Retinal pigment epithelial cell (primary cell): ENCODE measurements around the gene KXD1.
"Not testable (repeated sequence)": the region's sequence is repeated elsewhere in the genome, so short reads cannot be mapped to it uniquely, and the experiment has no call there.

Experiments
- DNase-seq: peaks from one replicate; pipeline ENCODE4 v3.0.0-alpha.2; 2010; ENCODE audit warnings: low read depth
- H3K4me3 ChIP-seq: 2 replicates; pipeline ENCODE4 v1.5.1; 2011; ENCODE audit warnings: mild to moderate bottlenecking, low read length, control low read depth, moderate library complexity
- CTCF ChIP-seq: conservative IDR thresholded peaks from 2 replicates; pipeline ENCODE4 v1.5.1; 2011; ENCODE audit warnings: low read depth, low read length, control low read depth, inconsistent platforms

The KXD1 gene

GRCh38 chr19:18591735-18592385 is 34.2 kb downstream of the KXD1 start:
- H3K4me3 ChIP-seq = no peak overlapping the region
- no peak for DNase-seq
- no peak for TF ChIP-seq CTCF

- DNase-seq, H3K4me3 ChIP-seq: not testable (repeated sequence)
Observed at GRCh38 chr19:18592732-18593131, 35.1 kb downstream of the KXD1 start.

GRCh38 chr19:18593367-18594095 is 35.9 kb downstream of the KXD1 start:
- no peak overlapping the region for H3K4me3 ChIP-seq
- DNase-seq = no peak
- TF ChIP-seq CTCF = no peak

GRCh38 chr19:18594096-18594823 is 36.6 kb downstream of the KXD1 start:
- peak; percentile 34 for DNase-seq
- TF ChIP-seq CTCF = peak; percentile 64
- peak overlapping the region; percentile 27 for H3K4me3 ChIP-seq

GRCh38 chr19:18594824-18595373 is 37.2 kb downstream of the KXD1 start:
- H3K4me3 ChIP-seq = peak overlapping the region; percentile 27
- no peak for DNase-seq
- TF ChIP-seq CTCF = no peak

GRCh38 chr19:18595475-18595874 is 37.8 kb downstream of the KXD1 start:
- no peak for DNase-seq
- TF ChIP-seq CTCF = no peak
- H3K4me3 ChIP-seq = no peak overlapping the region

GRCh38 chr19:18596752-18597157 is 39.1 kb downstream of the KXD1 start:
- no peak for DNase-seq
- TF ChIP-seq CTCF = no peak
- H3K4me3 ChIP-seq = no peak overlapping the region
